ENCODE results near the gene JOSD1.

GRCh38 chr22:38652859-38653258 lies 47.9 kb downstream of the JOSD1 start:
- TF ChIP-seq POLR2A (IDR thresholded peaks at IDR 0.05; ENCODE audit: low read depth) (no peak), CTCF (IDR thresholded peaks at IDR 0.05) (no peak), EP300 (IDR thresholded peaks at IDR 0.05) (no peak), POLR2AphosphoS5 (IDR thresholded peaks at IDR 0.05) (no peak)

Measured in esophagus muscularis mucosa (tissue), 4 donors.